Uterus (tissue), 2 donors: ENCODE measurements around the gene DIAPH2.

ENCODE experiments used
- POLR2A ChIP-seq, 2 donors: fragments of 450-650 bp; IDR thresholded peaks; one replicate each; pipeline ENCODE4 v1.6.1; 2016; ENCODE audit warnings: antibody characterized with exemption in 2 of 2, mild to moderate bottlenecking in 1 of 2, moderate library complexity in 1 of 2
- TF ChIP-seq, protein P1 (sequence below), 4 experiments: fragments of 200-600 bp in 2 of 4; fragments of 450-650 bp in 2 of 4; sonication (generic) in 2 of 4; IDR thresholded peaks; one replicate each; pipeline ENCODE4 v1.5.1; 2016 to 2019; ENCODE audit warnings: antibody characterized with exemption in 4 of 4, mild to moderate bottlenecking in 2 of 4, moderate library complexity in 1 of 4

DNA sequence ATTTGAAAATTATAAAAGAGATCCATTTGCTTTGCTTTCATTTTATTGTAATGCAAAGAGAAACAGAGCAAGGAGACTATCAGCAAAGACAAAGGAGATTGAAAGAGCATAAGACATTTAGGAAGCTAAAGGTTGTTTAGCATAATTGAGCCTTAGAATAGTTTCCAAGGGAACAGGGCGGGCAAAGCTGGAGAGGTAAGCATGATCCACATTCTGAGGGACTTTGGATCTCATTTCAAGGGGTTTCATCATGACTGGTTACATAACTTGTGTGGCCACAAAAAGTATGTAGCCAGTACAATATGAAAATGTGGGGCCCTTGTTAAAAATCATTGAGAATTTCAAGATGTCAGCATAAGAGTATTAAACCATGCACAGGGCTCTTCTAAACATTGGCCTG, 605.6 kb downstream of the DIAPH2 start:
- TF ChIP-seq, protein P1, sequence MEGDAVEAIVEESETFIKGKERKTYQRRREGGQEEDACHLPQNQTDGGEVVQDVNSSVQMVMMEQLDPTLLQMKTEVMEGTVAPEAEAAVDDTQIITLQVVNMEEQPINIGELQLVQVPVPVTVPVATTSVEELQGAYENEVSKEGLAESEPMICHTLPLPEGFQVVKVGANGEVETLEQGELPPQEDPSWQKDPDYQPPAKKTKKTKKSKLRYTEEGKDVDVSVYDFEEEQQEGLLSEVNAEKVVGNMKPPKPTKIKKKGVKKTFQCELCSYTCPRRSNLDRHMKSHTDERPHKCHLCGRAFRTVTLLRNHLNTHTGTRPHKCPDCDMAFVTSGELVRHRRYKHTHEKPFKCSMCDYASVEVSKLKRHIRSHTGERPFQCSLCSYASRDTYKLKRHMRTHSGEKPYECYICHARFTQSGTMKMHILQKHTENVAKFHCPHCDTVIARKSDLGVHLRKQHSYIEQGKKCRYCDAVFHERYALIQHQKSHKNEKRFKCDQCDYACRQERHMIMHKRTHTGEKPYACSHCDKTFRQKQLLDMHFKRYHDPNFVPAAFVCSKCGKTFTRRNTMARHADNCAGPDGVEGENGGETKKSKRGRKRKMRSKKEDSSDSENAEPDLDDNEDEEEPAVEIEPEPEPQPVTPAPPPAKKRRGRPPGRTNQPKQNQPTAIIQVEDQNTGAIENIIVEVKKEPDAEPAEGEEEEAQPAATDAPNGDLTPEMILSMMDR (IDR thresholded peaks at IDR 0.05), result no peak
- TF ChIP-seq POLR2A (IDR thresholded peaks at IDR 0.05), result no peak
